SK-N-MC (cell line): ENCODE data around the gene ALOXE3.

Experiments used
- EZH2 ChIP-seq: fragments of 200-600 bp; sonication (generic); IDR thresholded peaks from one replicate; pipeline ENCODE4 v1.6.1; 2017; ENCODE audit warnings: antibody characterized with exemption
- POLR2AphosphoS5 ChIP-seq: IDR thresholded peaks from 2 replicates; pipeline ENCODE4 v1.6.1; 2012; ENCODE audit warnings: mild to moderate bottlenecking, low read depth, low read length, borderline replicate concordance

GRCh38 chr17:8147805-8148404 lies 29.6 kb upstream of the ALOXE3 start:
- TF ChIP-seq EZH2 = no peak
- no peak for TF ChIP-seq POLR2AphosphoS5
